ENCODE measurements around the gene ANKRD44.

- TF ChIP-seq, protein P1, sequence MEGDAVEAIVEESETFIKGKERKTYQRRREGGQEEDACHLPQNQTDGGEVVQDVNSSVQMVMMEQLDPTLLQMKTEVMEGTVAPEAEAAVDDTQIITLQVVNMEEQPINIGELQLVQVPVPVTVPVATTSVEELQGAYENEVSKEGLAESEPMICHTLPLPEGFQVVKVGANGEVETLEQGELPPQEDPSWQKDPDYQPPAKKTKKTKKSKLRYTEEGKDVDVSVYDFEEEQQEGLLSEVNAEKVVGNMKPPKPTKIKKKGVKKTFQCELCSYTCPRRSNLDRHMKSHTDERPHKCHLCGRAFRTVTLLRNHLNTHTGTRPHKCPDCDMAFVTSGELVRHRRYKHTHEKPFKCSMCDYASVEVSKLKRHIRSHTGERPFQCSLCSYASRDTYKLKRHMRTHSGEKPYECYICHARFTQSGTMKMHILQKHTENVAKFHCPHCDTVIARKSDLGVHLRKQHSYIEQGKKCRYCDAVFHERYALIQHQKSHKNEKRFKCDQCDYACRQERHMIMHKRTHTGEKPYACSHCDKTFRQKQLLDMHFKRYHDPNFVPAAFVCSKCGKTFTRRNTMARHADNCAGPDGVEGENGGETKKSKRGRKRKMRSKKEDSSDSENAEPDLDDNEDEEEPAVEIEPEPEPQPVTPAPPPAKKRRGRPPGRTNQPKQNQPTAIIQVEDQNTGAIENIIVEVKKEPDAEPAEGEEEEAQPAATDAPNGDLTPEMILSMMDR (IDR thresholded peaks at IDR 0.05) = no peak
- TF ChIP-seq POLR2A (IDR thresholded peaks at IDR 0.05) = no peak
Measured at GRCh38 chr2:196962325-196962724, 348.3 kb downstream of the ANKRD44 start.
